HEK293T (cell line): ENCODE measurements around the gene SPESP1.
"Not testable (repeated sequence)": the region's sequence is repeated elsewhere in the genome, so short reads cannot be mapped to it uniquely, and the experiment has no call there.

ENCODE experiments used
- CTCF ChIA-PET: fragments of 350-600 bp; formaldehyde crosslinking; extraction: SDS; loops from one replicate; lab custom pipeline; 2021; ENCODE audit warnings: antibody characterized with exemption, inconsistent platforms; lab: Yijun Ruan, JAX
- POLR2A ChIA-PET: fragments of 350-600 bp; formaldehyde crosslinking; extraction: SDS; loops from one replicate; lab custom pipeline; 2020; ENCODE audit warnings: antibody characterized with exemption, inconsistent platforms; lab: Yijun Ruan, JAX
- DNase-seq: peaks from one replicate; pipeline ENCODE4 v3.0.0; 2012; ENCODE audit warnings: mixed read lengths; ENCODE audit errors: extremely low spot score
- ARNT ChIP-seq: fragments of 450-650 bp; IDR thresholded peaks from 2 replicates; pipeline ENCODE4 v1.6.1; 2017; ENCODE audit warnings: mild to moderate bottlenecking
- BHLHE40 ChIP-seq: fragments of 450-650 bp; IDR thresholded peaks from 2 replicates; pipeline ENCODE4 v1.6.1; 2016; ENCODE audit warnings: mild to moderate bottlenecking, moderate library complexity, borderline replicate concordance
- CTBP1 ChIP-seq: fragments of 450-650 bp; IDR thresholded peaks from 2 replicates; pipeline ENCODE4 v1.6.1; 2016; ENCODE audit warnings: borderline replicate concordance
- ELF4 ChIP-seq: fragments of 450-650 bp; IDR thresholded peaks from 2 replicates; pipeline ENCODE4 v1.6.1; 2017; ENCODE audit warnings: antibody characterized with exemption
- FOXA1 ChIP-seq: fragments of 450-650 bp; IDR thresholded peaks from 2 replicates; pipeline ENCODE4 v1.6.1; 2016; ENCODE audit warnings: mild to moderate bottlenecking
- FOXK2 ChIP-seq: fragments of 450-650 bp; IDR thresholded peaks from 2 replicates; pipeline ENCODE4 v1.6.1; 2016; ENCODE audit warnings: mild to moderate bottlenecking
- FOXM1 ChIP-seq: fragments of 450-650 bp; IDR thresholded peaks from 2 replicates; pipeline ENCODE4 v1.6.1; 2017; ENCODE audit warnings: mild to moderate bottlenecking, borderline replicate concordance
- HDGF ChIP-seq: fragments of 450-650 bp; IDR thresholded peaks from 2 replicates; pipeline ENCODE4 v1.6.1; 2017; ENCODE audit warnings: antibody characterized with exemption, borderline replicate concordance
- L3MBTL2 ChIP-seq: fragments of 450-650 bp; conservative IDR thresholded peaks from 2 replicates; pipeline ENCODE4 v1.6.1; 2016; ENCODE audit warnings: mild to moderate bottlenecking
- LEF1 ChIP-seq: fragments of 450-650 bp; IDR thresholded peaks from 2 replicates; pipeline ENCODE4 v1.6.1; 2017; ENCODE audit warnings: mild to moderate bottlenecking, borderline replicate concordance
- NFRKB ChIP-seq: fragments of 450-650 bp; IDR thresholded peaks from 2 replicates; pipeline ENCODE4 v1.6.1; 2016; ENCODE audit warnings: mild to moderate bottlenecking, moderate library complexity
- PKNOX1 ChIP-seq: fragments of 450-650 bp; IDR thresholded peaks from 2 replicates; pipeline ENCODE4 v1.6.1; 2016
- SP1 ChIP-seq: fragments of 450-650 bp; IDR thresholded peaks from 2 replicates; pipeline ENCODE4 v1.6.1; 2017
- SUZ12 ChIP-seq: fragments of 450-650 bp; IDR thresholded peaks from 2 replicates; pipeline ENCODE4 v1.6.1; 2016; ENCODE audit warnings: mild to moderate bottlenecking
- TARDBP ChIP-seq: fragments of 450-650 bp; IDR thresholded peaks from 2 replicates; pipeline ENCODE4 v1.6.1; 2016
- ZNF384 ChIP-seq: fragments of 450-650 bp; IDR thresholded peaks from 2 replicates; pipeline ENCODE4 v1.6.1; 2016

The SPESP1 gene

GRCh38 chr15:68935400-68935937 lies 5.1 kb downstream of the SPESP1 start:
- ChIA-PET POLR2A (no interaction called here), CTCF (no interaction called here)
- DNase-seq, result no peak
- no peak for TF ChIP-seq SUZ12
- no peak for TF ChIP-seq PKNOX1
- TF ChIP-seq TARDBP, result no peak
- TF ChIP-seq ZNF384, result no peak
- no peak for TF ChIP-seq HDGF
- no peak for TF ChIP-seq ARNT
- no peak for TF ChIP-seq BHLHE40
- TF ChIP-seq ELF4, result no peak
- no peak for TF ChIP-seq SP1
- TF ChIP-seq L3MBTL2, result no peak
- no peak for TF ChIP-seq LEF1
- no peak for TF ChIP-seq FOXM1
- TF ChIP-seq CTBP1, result no peak
- no peak for TF ChIP-seq FOXK2

GRCh38 chr15:68939501-68939900 lies 9.2 kb downstream of the SPESP1 start:
- CTCF ChIA-PET, result interaction anchor here (1.3 kb wide), 1 partner anchor 14 kb away, joined by 4 read pairs; no protein-coding TSS in a partner anchor
- TF ChIP-seq CTBP1, result no peak
- TF ChIP-seq ELF4, result no peak
- no peak for TF ChIP-seq FOXA1
- no peak for TF ChIP-seq SUZ12
- no peak for TF ChIP-seq FOXM1
- no peak for DNase-seq
- POLR2A ChIA-PET, result no interaction called here

- DNase-seq, result no peak
- no peak for TF ChIP-seq FOXK2
- no peak for TF ChIP-seq BHLHE40
- no peak for TF ChIP-seq L3MBTL2
- TF ChIP-seq SUZ12, result no peak
- TF ChIP-seq ELF4, result no peak
- no peak for TF ChIP-seq PKNOX1
- TF ChIP-seq TARDBP, result no peak
- no peak for TF ChIP-seq CTBP1
- no peak for TF ChIP-seq SP1
- TF ChIP-seq ZNF384, result no peak
- TF ChIP-seq FOXM1, result no peak
- TF ChIP-seq NFRKB, result no peak
- TF ChIP-seq HDGF, result no peak
- no peak for TF ChIP-seq ARNT
- no peak for TF ChIP-seq FOXA1
- no peak for TF ChIP-seq LEF1
- ChIA-PET CTCF (no interaction called here), POLR2A (no interaction called here)
Observed at GRCh38 chr15:68951813-68952212, 21.5 kb downstream of the SPESP1 start.

GRCh38 chr15:68957696-68958095 lies 27.4 kb downstream of the SPESP1 start:
- ChIA-PET CTCF (no interaction called here), POLR2A (no interaction called here)
- TF ChIP-seq ZNF384, result no peak
- no peak for TF ChIP-seq SUZ12
- DNase-seq, result no peak

- no peak for DNase-seq
- ChIA-PET CTCF (no interaction called here), POLR2A (no interaction called here)
- no peak for TF ChIP-seq LEF1
- no peak for TF ChIP-seq FOXK2
- TF ChIP-seq FOXA1, result no peak
- no peak for TF ChIP-seq TARDBP
- no peak for TF ChIP-seq BHLHE40
- TF ChIP-seq PKNOX1, result no peak
- TF ChIP-seq L3MBTL2, result no peak
- TF ChIP-seq SP1, result no peak
- TF ChIP-seq SUZ12, result no peak
- no peak for TF ChIP-seq CTBP1
- no peak for TF ChIP-seq ARNT
- TF ChIP-seq ZNF384, result no peak
- TF ChIP-seq HDGF, result no peak
- TF ChIP-seq FOXM1, result no peak
Observed at GRCh38 chr15:68958597-68958996, 28.3 kb downstream of the SPESP1 start.

- no peak for DNase-seq
- TF ChIP-seq FOXK2, result no peak
- POLR2A ChIA-PET, result no interaction called here
- CTCF ChIA-PET, result no interaction called here
Observed at GRCh38 chr15:68962465-68962864, 32.1 kb downstream of the SPESP1 start.

- CTCF ChIA-PET, DNase-seq, POLR2A ChIA-PET: not testable (repeated sequence)
Observed at GRCh38 chr15:68963719-68964118, 33.4 kb downstream of the SPESP1 start.

- ChIA-PET CTCF (no interaction called here), POLR2A (no interaction called here)
- no peak for DNase-seq
- TF ChIP-seq PKNOX1, result no peak
- TF ChIP-seq TARDBP, result no peak
- no peak for TF ChIP-seq NFRKB
- TF ChIP-seq FOXA1, result no peak
- TF ChIP-seq L3MBTL2, result no peak
- no peak for TF ChIP-seq SUZ12
- no peak for TF ChIP-seq FOXK2
- TF ChIP-seq ELF4, result no peak
- no peak for TF ChIP-seq ZNF384
- no peak for TF ChIP-seq BHLHE40
- no peak for TF ChIP-seq CTBP1
- no peak for TF ChIP-seq LEF1
- no peak for TF ChIP-seq ARNT
- TF ChIP-seq SP1, result no peak
- no peak for TF ChIP-seq HDGF
- TF ChIP-seq FOXM1, result no peak
Observed at GRCh38 chr15:68966996-68967395, 36.7 kb downstream of the SPESP1 start.
